NCI-H1417 treated with DMSO at 0.1 percent for 48 hours (cell line): Measurements from ENCODE around the gene VTCN1.

ENCODE experiments used
- DNase-seq: peaks from one replicate; lab custom pipeline; 2025; lab: John Stamatoyannopoulos, UW

Gene VTCN1

GRCh38 chr1:117209094-117209493 is 1.6 kb downstream of the VTCN1 start:
- no peak for DNase-seq

- no peak for DNase-seq
These were observed 2.1 kb downstream of the VTCN1 start for GRCh38 chr1:117208580-117208979.

DNA sequence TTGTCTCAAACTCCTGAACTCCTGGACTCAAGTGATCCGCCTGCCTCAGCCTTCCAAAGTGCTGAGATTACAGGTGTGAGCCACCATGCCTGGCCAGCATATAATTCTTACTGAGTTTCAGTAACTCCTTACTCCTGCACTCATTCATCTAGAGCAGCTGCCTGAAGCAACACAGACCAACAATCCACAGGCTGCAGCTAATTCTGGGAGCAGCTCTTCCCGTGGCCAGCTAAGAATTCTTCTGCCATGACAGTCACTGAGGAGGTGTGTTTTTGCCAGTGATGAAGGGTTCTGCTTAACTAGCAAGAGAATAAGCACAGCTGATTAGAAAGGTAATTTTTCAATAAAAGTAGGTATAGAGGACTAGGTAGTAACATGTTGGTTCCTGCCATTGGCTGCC is 5.4 kb downstream of the VTCN1 start:
- no peak for DNase-seq

GRCh38 chr1:117201808-117202207 is 8.9 kb downstream of the VTCN1 start:
- DNase-seq = no peak

DNA sequence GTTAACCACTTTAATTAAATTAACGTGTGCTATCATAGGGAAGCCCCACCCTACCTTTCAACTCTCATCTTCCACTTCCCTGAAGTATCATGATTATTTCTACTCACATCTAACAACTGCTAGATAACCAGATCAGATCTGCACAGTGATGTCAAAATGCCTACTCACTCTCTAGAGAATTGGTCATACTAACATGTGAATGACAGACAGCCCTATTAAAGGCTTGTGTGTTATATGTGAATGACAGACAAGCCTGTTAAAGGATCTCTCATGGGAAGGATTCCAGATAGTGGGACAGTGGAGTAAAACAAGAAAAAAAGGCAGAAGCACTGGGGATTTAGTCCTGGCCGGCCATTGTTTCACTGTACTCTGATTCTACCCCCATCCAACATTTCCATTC is 12.6 kb downstream of the VTCN1 start:
- DNase-seq = no peak

- no peak for DNase-seq
These were observed 21.0 kb downstream of the VTCN1 start for GRCh38 chr1:117189726-117190125.

GRCh38 chr1:117188816-117189437 is 21.8 kb downstream of the VTCN1 start:
- DNase-seq = no peak

DNA sequence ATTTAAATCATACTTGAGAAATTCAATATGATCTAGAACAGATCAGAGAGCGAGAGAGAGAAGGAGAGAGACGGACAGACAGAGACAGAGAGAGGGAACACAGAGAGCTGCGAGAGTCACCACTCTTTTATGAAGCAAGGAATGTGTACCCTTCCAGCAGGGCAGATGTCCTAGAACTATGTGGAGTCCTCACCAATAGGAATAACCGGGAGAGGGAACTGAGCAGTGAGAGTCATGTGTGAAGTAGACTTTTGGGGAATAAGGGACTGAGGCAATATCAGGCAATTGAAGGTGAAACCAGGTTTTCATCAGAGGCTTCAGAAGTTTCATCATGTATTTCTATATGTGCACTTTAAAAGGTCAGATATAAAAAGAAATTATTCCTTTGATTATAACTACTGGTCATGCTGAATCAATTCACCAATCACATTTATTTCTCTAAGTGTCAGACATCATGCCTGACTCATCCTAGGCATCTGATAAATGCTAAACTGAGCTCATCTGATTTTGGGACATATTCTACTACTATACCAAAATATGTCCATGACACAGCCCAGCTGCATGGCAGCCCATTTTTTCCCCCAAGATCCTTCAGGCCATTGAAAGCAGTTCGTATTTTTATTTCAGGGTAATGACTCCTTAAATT is 22.4 kb downstream of the VTCN1 start:
- DNase-seq = no peak

- DNase-seq = no peak
These were observed 27.6 kb downstream of the VTCN1 start for GRCh38 chr1:117183112-117183511.

DNA sequence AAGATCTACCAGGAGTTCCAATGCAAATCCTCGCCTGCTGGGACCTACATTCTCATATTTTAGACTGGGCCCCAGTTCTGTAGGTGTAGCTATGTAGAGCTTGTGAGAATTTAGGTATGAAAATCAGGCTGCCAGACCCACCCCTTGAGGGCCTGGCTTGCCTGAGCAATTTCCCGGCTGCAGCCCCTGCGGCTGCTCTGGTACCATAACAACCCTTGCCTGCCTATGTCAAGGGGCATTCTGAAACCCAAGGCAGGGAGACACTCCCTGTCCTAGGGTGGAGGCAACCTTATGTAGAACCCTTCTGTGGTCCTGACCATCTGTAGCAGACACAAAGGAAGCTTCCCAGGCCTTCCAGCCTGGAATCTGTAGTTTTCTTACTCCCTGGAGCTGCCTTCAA is 28.4 kb downstream of the VTCN1 start:
- DNase-seq = no peak

- no peak for DNase-seq
These were observed 29.1 kb downstream of the VTCN1 start for GRCh38 chr1:117181630-117182041.

DNA sequence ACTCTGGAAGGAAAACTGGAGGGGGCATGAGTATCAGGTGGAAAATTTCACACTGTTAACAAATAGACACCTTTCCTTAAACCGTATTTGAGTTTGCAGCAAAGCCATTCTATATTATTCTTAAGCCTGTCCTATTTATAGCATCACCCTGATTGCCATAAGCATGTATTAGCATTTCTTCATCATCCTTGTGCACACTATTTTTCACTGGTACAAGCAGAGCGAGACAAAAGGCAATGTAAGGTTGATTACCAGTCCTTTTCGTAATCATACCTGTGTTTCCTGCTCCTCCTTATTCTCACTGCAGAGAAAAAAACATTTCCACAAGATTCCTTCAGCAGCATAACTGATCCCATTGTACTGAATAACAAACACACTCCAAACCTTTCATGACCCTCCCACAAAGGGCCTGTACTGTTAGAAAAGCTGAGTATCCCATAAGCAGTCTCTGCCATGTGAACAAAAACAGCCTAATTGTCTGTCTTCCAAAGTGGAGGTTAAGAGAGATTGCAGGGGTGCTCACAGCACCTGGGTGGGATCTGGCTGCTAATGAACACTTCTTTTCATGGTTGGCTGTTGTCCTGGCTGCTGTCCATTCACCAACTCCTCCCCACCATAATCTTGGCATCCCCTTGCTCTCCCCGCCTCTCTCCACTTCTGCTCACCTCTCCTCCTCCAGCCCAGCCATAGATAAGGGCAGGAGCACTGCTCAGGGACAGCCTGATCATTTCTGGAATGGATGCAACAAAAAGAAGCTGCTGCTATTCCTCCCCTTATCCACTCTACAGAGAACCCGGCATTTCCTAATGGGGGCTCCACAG is 30.4 kb downstream of the VTCN1 start:
- no peak for DNase-seq

DNA sequence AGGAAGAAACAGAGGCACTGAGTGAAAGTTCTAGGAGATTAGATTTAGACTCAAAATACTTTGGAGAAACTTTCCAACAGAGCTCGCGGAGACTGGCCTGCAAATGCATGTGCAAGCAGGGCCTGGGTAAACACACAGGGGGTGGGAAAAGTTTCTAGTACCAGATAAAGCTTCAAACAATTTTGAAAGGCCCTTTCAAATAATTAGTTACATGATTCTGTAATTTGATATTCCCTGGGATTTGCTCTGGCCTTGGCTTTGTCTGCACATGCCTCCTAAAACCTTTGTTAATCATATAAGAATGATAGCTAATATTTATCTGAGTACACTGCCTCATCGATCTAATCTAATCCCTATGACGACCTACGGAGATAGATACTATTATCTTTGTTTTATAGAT is 31.3 kb downstream of the VTCN1 start:
- no peak for DNase-seq

- DNase-seq = no peak
These were observed 32.0 kb downstream of the VTCN1 start for GRCh38 chr1:117178756-117179155.

DNA sequence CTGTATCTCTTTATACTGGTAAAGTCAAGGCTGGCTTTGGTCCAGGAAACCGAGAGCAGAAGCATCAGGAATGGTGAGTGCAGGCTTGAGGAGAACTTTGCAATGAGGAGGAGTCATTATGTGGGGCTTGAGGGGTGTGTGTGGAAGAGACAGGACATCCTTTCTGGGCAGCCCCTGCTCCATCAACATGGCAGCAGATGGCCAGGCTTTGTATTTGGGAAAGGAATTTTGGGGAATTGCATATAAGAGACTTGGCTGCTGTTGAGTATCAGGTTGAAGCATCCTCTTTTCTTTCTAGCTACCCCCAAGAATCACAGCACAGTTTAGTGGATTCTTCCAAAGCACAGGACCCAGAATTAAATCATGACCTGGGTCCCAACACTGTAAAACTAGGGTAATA is 33.4 kb downstream of the VTCN1 start:
- no peak for DNase-seq

DNA sequence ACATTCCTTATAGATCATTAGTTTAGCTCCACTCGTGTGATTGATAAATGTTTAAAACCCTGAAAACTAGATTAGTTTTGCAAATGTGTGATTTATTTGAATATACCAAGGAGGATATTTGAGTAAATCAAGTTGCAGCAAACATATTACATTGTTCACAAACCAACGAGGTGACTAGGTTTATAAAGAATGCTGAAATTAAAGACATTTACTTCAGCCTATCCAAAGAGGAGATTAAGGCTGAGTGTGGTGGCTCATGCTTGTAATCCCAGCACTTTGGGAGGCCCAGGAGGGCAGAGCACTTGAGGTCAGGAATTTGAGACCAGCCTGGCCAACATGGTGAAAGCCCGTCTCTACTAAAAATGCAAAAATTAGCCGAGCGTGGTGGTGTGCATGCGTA is 34.1 kb downstream of the VTCN1 start:
- no peak for DNase-seq

- DNase-seq = no peak
These were observed 35.9 kb downstream of the VTCN1 start for GRCh38 chr1:117174851-117175250.

- DNase-seq = no peak
These were observed 37.0 kb downstream of the VTCN1 start for GRCh38 chr1:117173691-117174090.

- no peak for DNase-seq
These were observed 37.7 kb downstream of the VTCN1 start for GRCh38 chr1:117173006-117173405.

GRCh38 chr1:117171900-117172511 is 38.7 kb downstream of the VTCN1 start:
- no peak for DNase-seq

GRCh38 chr1:117169871-117170596 is 40.7 kb downstream of the VTCN1 start:
- no peak for DNase-seq

DNA sequence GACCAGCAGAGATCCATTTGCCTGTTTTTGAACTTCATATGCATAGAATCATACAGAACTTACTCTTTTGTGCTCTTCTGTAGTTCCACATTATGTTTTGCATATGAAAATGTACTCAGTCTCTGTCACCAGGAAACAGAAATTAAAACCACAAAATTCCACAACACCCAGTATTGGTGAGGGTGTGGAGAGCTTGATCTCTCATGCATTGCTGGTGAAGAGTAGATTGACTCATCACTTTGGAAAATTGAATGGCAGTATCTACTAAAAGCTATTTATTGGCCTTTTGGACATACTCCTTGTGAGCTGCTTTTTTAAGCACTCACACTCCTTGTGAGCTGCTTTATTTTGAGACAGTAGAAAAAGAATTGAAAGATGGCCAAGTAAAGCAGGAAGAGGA is 43.3 kb downstream of the VTCN1 start:
- DNase-seq = no peak
